Tibial artery (tissue), 4 donors: ENCODE data around the gene PSD.

Source experiments
- DNase-seq, 2 donors: peaks; one replicate each; pipeline ENCODE4 v3.0.0-alpha.2; 2019
- H3K27ac ChIP-seq, 2 donors: fragments of 200-600 bp; sonication (generic) in 1 of 2; 1 replicate in 1 of 2; 2 replicates in 1 of 2; pipeline ENCODE4 v1.5.1; 2018 to 2019; ENCODE audit warnings: mild to moderate bottlenecking in 1 of 2
- H3K27me3 ChIP-seq, 2 donors: fragments of 200-600 bp; sonication (generic) in 1 of 2; one replicate each; pipeline versions ENCODE4 v1.5.1 to v1.6.0; 2016 to 2019
- H3K36me3 ChIP-seq, 3 donors: fragments of 200-600 bp; sonication (generic) in 2 of 3; one replicate each; pipeline ENCODE4 v1.5.1; 2016 to 2019; ENCODE audit warnings: mild to moderate bottlenecking in 2 of 3
- H3K4me1 ChIP-seq, 4 donors: fragments of 200-600 bp; sonication (generic) in 2 of 4; 1 replicate in 3 of 4; 2 replicates in 1 of 4; pipeline ENCODE4 v1.5.1; 2016 to 2019
- H3K4me3 ChIP-seq, 2 donors: fragments of 200-600 bp; sonication (generic) in 1 of 2; 1 replicate in 1 of 2; 2 replicates in 1 of 2; pipeline ENCODE4 v1.5.1; 2018 to 2019; ENCODE audit warnings: mild to moderate bottlenecking in 2 of 2
- H3K9me3 ChIP-seq, 3 donors: fragments of 200-600 bp; sonication (generic) in 1 of 3; one replicate each; pipeline ENCODE4 v1.5.1; 2016 to 2019
- intact Hi-C: fragments of 100-400 bp; cut with DNase I; formaldehyde crosslinking; loops from one replicate; pipeline ENCODE4 v1.15.0; 2023; ENCODE audit warnings: low total_unique reads
- TF ChIP-seq, protein P1 (sequence below), 2 experiments: fragments of 200-600 bp in 1 of 2; fragments of 450-650 bp in 1 of 2; IDR thresholded peaks; one replicate each; pipeline ENCODE4 v1.5.1; 2017 to 2019; ENCODE audit warnings: antibody characterized with exemption in 2 of 2, mild to moderate bottlenecking in 1 of 2, moderate library complexity in 1 of 2

Gene PSD

DNA sequence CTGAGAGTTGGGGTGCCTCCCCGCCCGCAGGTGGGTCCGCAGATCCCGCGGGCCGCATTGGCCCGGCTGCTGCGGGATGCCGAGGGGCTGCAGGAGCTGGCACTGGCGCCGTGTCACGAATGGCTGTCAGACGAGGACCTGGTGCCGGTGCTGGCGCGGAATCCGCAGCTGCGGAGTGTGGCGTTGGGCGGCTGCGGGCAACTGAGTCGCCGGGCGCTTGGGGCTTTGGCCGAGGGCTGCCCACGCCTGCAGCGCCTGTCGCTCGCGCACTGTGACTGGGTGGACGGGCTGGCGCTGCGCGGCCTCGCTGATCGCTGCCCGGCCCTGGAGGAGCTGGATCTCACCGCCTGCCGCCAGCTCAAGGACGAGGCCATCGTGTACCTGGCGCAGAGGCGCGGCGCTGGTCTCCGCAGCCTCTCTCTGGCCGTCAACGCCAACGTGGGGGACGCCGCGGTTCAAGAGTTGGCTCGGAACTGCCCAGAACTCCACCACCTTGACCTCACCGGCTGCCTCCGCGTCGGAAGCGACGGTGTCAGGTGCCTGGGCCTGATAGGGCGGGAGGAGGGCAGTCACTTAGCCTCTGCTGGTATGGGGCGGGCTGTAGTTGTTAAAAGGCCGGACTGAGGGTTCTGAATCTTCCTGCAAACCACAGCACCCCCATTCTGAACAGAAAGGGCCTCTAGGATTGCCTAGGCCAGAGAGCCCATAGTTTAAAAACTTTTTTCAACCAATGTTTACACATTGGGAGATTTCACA, 3.4 kb upstream of the PSD start:
- H3K27ac ChIP-seq: peak overlapping the region; percentile 77 to 90
- no peak for DNase-seq
- intact Hi-C loops: loop anchor here (1.0 kb wide), 1 partner anchor 23 kb away; no protein-coding TSS in a partner anchor
- TF ChIP-seq, protein P1, sequence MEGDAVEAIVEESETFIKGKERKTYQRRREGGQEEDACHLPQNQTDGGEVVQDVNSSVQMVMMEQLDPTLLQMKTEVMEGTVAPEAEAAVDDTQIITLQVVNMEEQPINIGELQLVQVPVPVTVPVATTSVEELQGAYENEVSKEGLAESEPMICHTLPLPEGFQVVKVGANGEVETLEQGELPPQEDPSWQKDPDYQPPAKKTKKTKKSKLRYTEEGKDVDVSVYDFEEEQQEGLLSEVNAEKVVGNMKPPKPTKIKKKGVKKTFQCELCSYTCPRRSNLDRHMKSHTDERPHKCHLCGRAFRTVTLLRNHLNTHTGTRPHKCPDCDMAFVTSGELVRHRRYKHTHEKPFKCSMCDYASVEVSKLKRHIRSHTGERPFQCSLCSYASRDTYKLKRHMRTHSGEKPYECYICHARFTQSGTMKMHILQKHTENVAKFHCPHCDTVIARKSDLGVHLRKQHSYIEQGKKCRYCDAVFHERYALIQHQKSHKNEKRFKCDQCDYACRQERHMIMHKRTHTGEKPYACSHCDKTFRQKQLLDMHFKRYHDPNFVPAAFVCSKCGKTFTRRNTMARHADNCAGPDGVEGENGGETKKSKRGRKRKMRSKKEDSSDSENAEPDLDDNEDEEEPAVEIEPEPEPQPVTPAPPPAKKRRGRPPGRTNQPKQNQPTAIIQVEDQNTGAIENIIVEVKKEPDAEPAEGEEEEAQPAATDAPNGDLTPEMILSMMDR (IDR thresholded peaks at IDR 0.05): no peak
- peaks cover 0 to 24% (median 15%) of the 10 kb centered on the region in 3 donors for H3K36me3 ChIP-seq
- peak overlapping the region; percentile 71 to 86 for H3K4me3 ChIP-seq
- peaks cover 5 to 47% (median 35%) of the 10 kb centered on the region in 4 donors for H3K4me1 ChIP-seq
- no peaks in the 10 kb centered on the region for H3K9me3 ChIP-seq
- peaks cover 0 to 19% of the 10 kb centered on the region in 2 donors for H3K27me3 ChIP-seq

DNA sequence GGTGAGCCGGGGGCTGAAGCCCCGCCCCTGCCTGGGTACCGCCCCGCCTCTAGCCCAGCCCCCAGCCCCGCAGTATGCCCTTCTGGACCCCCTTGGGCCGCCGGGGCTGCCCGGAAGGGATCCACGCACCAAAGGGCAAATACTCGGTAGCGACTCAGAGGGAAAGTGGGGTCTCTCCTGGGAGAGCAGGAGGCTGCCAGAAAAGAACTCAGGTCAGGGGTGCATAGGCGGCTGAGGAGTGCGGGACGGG, 2.8 kb upstream of the PSD start:
- H3K27me3 ChIP-seq: peaks cover 0 to 24% of the 10 kb centered on the region in 2 donors
- peaks cover 5 to 47% (median 35%) of the 10 kb centered on the region in 4 donors for H3K4me1 ChIP-seq
- intact Hi-C loops: loop anchor here (1.0 kb wide), 1 partner anchor 22 kb away; no protein-coding TSS in a partner anchor
- TF ChIP-seq, protein P1 (IDR thresholded peaks at IDR 0.05): no peak
- peak overlapping the region; percentile 77 to 90 for H3K27ac ChIP-seq
- H3K36me3 ChIP-seq: peaks cover 0 to 24% (median 15%) of the 10 kb centered on the region in 3 donors
- no peak for DNase-seq
- H3K9me3 ChIP-seq: no peaks in the 10 kb centered on the region
- peak overlapping the region; percentile 71 to 86 for H3K4me3 ChIP-seq

DNA sequence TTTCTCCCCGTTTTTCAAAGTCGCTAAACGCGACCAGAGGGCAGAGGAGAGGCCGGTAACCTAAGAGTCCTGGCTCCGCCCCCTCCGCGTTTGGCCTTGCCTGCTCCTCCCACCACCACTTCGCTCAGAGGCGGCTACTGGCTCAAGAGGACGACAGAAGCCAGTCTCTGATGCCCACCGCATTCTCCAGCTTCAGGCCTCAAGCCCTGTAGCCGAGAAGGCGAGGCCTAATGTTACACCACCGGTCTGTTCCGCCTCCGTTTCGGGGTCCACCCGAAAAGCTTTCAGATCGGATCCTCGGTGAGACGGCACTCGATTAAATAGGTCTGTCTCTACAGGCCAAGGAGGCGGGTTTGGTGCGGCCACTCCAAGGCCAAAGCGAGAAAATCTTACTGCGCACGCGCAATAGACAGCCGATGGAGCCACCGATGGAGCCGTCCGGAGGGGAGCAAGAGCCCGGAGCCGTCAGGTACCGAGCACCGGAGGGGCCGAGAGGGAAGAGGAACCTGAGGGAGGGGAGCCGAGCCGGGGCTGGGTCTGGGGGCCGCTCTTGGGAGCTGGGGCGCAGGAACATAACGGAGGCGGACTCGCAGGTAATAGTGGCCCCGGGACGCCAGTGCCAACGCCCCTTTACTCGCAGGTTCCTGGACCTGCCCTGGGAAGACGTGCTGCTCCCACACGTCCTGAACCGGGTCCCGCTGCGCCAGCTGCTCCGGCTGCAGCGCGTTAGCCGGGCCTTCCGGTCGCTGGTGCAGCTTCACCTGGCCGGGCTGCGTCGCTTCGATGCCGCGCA, 2.3 kb upstream of the PSD start, which contains the start of gene FBXL15:
Gene FBXL15, plus strand, starts transcription at position 123 of the 793 bp plus-strand sequence. Its CDS starts 294 bp downstream, at position 417.
- Histone ChIP-seq H3K36me3 (peaks cover 0 to 24% (median 15%) of the 10 kb centered on the region in 3 donors), H3K27ac (peak within 1 kb of the TSS; percentile 77 to 90), H3K9me3 (no peaks in the 10 kb centered on the region), H3K4me1 (peaks cover 5 to 47% (median 35%) of the 10 kb centered on the region in 4 donors), H3K27me3 (peaks cover 0 to 29% of the 10 kb centered on the region in 2 donors), H3K4me3 (peak within 1 kb of the TSS; percentile 71 to 86)
- intact Hi-C loops: loop anchor here (1.0 kb wide), 1 partner anchor 22 kb away; no protein-coding TSS in a partner anchor
- peak; percentile 98 for DNase-seq
- TF ChIP-seq, protein P1 (IDR thresholded peaks at IDR 0.05): no peak

DNA sequence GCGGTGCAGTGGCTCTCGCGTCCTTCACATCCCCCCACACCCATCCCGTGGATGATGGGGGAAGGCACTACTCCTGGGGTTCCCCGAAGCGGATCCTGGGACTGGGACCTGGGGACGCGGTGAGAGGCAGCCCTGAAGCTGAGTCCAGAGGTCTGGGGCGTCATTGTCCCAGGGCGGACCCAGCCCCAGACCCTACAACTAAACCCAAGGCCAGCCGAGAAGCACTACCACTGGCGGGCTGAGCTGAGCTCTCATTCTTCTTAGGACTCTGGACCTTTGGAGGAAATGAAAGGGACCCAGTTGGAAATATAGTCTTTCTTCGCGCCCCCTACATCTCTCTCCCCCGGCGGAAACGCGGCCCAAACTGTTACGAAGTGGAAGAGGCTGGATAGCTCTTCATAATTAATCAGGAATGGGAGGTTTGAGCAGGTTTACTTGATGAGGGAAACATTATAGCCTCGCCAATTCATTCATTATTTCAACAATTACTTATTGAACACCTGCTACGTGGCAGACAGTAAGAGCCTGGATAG, 1.7 kb upstream of the PSD start:
- H3K36me3 ChIP-seq: peaks cover 0 to 24% (median 15%) of the 10 kb centered on the region in 3 donors
- peaks cover 5 to 47% (median 35%) of the 10 kb centered on the region in 4 donors for H3K4me1 ChIP-seq
- peak overlapping the region; percentile 77 to 90 for H3K27ac ChIP-seq
- peaks cover 0 to 35% of the 10 kb centered on the region in 2 donors for H3K27me3 ChIP-seq
- H3K9me3 ChIP-seq: no peaks in the 10 kb centered on the region
- intact Hi-C loops: no loop called here
- no peak for DNase-seq
- TF ChIP-seq, protein P1 (IDR thresholded peaks at IDR 0.05): no peak
- H3K4me3 ChIP-seq: peak overlapping the region; percentile 71 to 86
